LNCAP (cell line): ENCODE data around the gene PPP4R1.

Source experiments
- TF ChIP-seq, protein P1 (sequence below): fragments of 450-650 bp; IDR thresholded peaks from 2 replicates; pipeline ENCODE4 v1.5.1; 2017; ENCODE audit warnings: mild to moderate bottlenecking

Gene PPP4R1

DNA sequence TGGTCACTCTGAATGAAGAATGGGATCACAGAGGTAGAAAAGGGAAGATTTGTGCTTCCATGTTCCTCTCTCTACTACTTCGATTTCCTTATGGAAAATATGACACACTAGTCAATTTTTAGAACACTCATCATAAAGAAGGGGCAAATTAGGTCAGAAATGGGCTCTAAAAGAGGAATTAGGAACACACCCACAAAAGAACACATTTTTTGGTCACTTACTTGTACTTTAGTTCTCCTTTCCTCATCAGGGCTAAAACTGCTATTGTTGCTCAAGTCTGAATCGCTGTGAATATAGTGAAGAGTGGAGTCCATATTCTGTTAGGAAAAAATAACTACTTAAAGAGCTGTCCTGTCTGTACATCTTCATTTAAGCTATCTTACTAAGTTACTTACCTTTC is 52.6 kb downstream of the PPP4R1 start:
- TF ChIP-seq, protein P1, sequence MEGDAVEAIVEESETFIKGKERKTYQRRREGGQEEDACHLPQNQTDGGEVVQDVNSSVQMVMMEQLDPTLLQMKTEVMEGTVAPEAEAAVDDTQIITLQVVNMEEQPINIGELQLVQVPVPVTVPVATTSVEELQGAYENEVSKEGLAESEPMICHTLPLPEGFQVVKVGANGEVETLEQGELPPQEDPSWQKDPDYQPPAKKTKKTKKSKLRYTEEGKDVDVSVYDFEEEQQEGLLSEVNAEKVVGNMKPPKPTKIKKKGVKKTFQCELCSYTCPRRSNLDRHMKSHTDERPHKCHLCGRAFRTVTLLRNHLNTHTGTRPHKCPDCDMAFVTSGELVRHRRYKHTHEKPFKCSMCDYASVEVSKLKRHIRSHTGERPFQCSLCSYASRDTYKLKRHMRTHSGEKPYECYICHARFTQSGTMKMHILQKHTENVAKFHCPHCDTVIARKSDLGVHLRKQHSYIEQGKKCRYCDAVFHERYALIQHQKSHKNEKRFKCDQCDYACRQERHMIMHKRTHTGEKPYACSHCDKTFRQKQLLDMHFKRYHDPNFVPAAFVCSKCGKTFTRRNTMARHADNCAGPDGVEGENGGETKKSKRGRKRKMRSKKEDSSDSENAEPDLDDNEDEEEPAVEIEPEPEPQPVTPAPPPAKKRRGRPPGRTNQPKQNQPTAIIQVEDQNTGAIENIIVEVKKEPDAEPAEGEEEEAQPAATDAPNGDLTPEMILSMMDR = no peak

DNA sequence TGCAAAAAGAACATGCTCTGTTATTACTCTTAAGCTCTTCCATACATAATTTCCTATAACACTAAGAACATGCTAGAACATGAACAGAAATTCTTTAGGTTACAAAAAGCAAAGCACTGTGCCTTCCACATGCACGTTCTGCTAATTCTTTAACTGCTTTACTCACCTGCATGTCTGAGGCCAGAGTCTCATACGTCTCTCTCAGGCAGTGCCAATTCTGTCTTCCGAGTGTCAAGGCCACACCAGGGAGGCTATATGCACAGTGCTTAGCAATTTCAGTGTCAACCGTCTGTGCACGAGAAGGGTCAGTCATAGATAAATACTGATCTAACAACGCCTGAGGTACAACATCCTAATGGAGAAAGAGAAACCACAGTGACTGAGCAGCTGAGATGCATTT is 55.1 kb downstream of the PPP4R1 start:
- TF ChIP-seq, protein P1 = no peak

DNA sequence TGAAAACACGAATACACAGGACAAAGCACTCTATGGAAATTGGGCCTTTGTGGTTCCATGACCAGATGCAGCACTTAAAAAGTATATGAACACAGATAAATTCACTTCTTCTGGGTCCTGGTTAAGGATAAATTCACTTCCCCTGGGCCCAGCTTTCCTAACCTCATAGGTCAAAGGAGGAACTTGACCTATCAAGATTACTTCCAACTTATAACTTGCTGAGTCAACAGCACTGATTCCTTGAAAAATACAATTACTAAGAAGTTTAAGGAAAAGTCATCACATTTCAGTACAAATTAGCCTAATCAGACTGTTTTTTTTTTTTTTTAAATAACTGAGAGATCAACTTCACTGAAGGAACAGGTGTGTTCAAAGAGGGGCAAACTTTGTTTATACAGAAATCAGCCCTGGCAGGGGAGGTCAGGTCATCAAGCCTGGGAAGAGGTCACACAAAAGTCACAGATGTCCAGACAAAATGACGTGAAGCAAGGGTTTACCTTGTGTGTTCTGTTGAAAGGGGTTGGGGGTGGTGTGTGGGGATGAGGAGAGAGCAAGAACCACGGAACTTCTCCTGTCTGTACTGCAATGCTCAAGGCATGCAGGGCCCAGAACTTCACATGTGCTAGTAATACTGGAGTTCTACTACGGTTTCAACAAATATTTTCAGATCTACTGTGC is 55.8 kb downstream of the PPP4R1 start:
- TF ChIP-seq, protein P1 = no peak

DNA sequence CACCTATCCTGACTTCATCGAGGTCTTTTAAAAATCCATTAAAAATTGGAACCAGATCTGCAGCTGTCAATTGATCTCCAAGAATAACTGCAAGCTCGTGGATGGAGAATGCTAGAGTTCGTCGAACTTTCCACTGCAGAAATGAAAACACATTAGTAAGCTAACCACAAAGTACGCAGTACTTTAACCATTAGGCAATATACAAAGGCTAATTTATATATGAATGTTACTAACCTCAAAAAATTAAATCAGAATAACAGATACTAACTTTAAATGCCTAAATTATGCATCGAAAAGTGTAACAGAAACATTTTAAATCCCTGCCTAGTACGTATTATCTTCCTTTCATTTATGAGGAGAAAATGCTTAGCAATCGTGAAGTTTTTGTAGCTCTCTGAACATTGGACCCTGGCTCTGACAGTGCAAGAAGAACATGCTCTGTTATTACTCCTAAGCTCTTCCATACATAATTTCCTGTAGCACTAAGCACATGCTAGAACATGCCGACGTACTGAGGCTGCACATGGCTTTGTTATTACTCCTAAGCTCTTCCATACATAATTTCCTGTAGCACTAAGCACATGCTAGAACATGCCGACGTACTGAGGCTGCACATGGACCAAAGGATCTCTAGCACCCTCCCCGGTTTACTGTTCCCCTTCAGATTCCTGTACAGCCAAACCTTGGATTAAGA is 57.0 kb downstream of the PPP4R1 start:
- TF ChIP-seq, protein P1 = no peak

DNA sequence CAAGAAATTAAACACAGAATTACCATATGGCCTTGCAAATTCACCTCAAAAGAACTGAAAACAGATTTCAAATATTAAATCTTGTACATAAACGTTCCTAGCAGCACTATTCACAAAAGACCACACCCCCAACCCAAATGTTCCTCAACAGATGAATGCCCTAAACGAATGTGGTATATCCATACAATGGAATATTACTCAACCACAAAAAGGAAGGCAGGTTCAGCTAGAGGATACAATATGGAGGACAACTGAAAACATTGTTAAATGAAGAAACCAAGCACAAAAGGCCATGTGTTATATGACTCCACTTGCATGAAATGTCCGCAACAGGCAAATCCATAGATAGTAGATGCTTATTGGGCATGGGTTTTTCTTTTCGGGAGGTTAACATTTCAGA is 61.7 kb downstream of the PPP4R1 start:
- TF ChIP-seq, protein P1 = no peak

DNA sequence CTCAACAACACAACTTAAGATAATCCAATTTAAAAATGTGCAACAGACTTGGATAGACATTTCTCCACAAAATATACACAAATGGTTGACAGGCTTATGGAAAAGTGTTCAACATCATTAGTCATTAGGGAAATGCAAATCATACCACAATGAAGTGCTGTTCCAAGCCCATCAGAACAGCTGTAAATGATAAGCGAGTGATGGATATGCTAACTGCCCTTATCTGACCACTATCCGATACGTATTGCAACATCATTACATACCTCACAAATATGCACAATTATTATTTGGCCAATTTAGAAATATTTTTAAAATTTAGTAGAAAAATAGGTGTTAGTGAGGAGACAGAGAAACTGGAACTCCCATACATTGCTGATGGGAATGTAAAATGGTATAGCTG is 62.2 kb downstream of the PPP4R1 start:
- TF ChIP-seq, protein P1 = no peak

DNA sequence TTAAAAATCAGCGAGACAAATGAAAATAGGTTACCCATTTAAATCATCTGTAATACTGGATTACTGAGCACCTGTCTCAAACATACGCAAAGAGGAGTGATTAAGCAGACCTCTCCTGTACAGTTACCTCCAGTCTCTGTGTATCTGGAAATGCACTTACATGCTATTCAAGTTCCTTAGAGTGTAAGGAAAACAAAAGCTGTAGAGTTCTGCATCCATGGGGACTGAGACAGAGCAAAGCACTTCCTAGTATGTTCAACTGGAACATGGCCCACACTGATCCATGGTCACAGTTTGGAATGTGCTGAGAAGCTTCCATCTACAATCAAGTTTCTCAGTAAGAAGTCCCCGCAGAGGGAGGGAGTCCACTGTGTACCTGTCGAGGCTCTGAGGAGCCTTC is 63.9 kb downstream of the PPP4R1 start:
- TF ChIP-seq, protein P1 = no peak
